ENCODE data around the gene LILRB4.
"Not testable (repeated sequence)": the region's sequence is repeated elsewhere in the genome, so short reads cannot be mapped to it uniquely, and the experiment has no call there.

Gene LILRB4

GRCh38 chr19:54630782-54631181 lies 32.0 kb upstream of the LILRB4 start:
- no peak overlapping the region for H3K9ac ChIP-seq (ENCODE audit: low read length)
- H3K27me3 ChIP-seq (replicated peaks; ENCODE audit: control insufficient read depth, insufficient read depth, low read length): no peaks in the 10 kb centered on the region
- no peak for DNase-seq (ENCODE audit: low read depth)
- no peaks in the 10 kb centered on the region for H3K9me3 ChIP-seq (ENCODE audit: control insufficient read depth, low read length)
- H3K4me1 ChIP-seq (ENCODE audit: control insufficient read depth, insufficient read depth, low read length): no peaks in the 10 kb centered on the region
- no peaks in the 10 kb centered on the region for H3K36me3 ChIP-seq (ENCODE audit: control insufficient read depth, insufficient read depth, low read length, severe bottlenecking)
- no peak overlapping the region for H3K4me3 ChIP-seq (ENCODE audit: low read length)

- H3K9me3 ChIP-seq (ENCODE audit: control insufficient read depth, low read length); H3K4me3 ChIP-seq (ENCODE audit: low read length); DNase-seq (ENCODE audit: low read depth); H3K36me3 ChIP-seq (ENCODE audit: control insufficient read depth, insufficient read depth, low read length, severe bottlenecking); H3K27me3 ChIP-seq (replicated peaks; ENCODE audit: control insufficient read depth, insufficient read depth, low read length); H3K9ac ChIP-seq (ENCODE audit: low read length); H3K4me1 ChIP-seq (ENCODE audit: control insufficient read depth, insufficient read depth, low read length): not testable (repeated sequence)
These were observed 31.1 kb upstream of the LILRB4 start for GRCh38 chr19:54631489-54632337.

GRCh38 chr19:54632517-54632916 lies 30.3 kb upstream of the LILRB4 start:
- H3K36me3 ChIP-seq (ENCODE audit: control insufficient read depth, insufficient read depth, low read length, severe bottlenecking); H3K4me3 ChIP-seq (ENCODE audit: low read length); H3K9me3 ChIP-seq (ENCODE audit: control insufficient read depth, low read length); H3K9ac ChIP-seq (ENCODE audit: low read length); H3K4me1 ChIP-seq (ENCODE audit: control insufficient read depth, insufficient read depth, low read length); DNase-seq (ENCODE audit: low read depth); H3K27me3 ChIP-seq (replicated peaks; ENCODE audit: control insufficient read depth, insufficient read depth, low read length): not testable (repeated sequence)

GRCh38 chr19:54633401-54633800 lies 29.4 kb upstream of the LILRB4 start:
- no peaks in the 10 kb centered on the region for H3K4me1 ChIP-seq (ENCODE audit: control insufficient read depth, insufficient read depth, low read length)
- no peak overlapping the region for H3K9ac ChIP-seq (ENCODE audit: low read length)
- no peak overlapping the region for H3K4me3 ChIP-seq (ENCODE audit: low read length)
- H3K27me3 ChIP-seq (replicated peaks; ENCODE audit: control insufficient read depth, insufficient read depth, low read length): no peaks in the 10 kb centered on the region
- no peaks in the 10 kb centered on the region for H3K36me3 ChIP-seq (ENCODE audit: control insufficient read depth, insufficient read depth, low read length, severe bottlenecking)
- no peak for DNase-seq (ENCODE audit: low read depth)
- no peaks in the 10 kb centered on the region for H3K9me3 ChIP-seq (ENCODE audit: control insufficient read depth, low read length)

GRCh38 chr19:54636081-54636480 lies 26.7 kb upstream of the LILRB4 start:
- H3K9me3 ChIP-seq (ENCODE audit: control insufficient read depth, low read length); H3K4me1 ChIP-seq (ENCODE audit: control insufficient read depth, insufficient read depth, low read length); H3K27me3 ChIP-seq (replicated peaks; ENCODE audit: control insufficient read depth, insufficient read depth, low read length); H3K9ac ChIP-seq (ENCODE audit: low read length); H3K4me3 ChIP-seq (ENCODE audit: low read length); H3K36me3 ChIP-seq (ENCODE audit: control insufficient read depth, insufficient read depth, low read length, severe bottlenecking); DNase-seq (ENCODE audit: low read depth): not testable (repeated sequence)

- DNase-seq (ENCODE audit: low read depth): no peak
- H3K9ac ChIP-seq (ENCODE audit: low read length): no peak overlapping the region
- H3K9me3 ChIP-seq (ENCODE audit: control insufficient read depth, low read length): no peaks in the 10 kb centered on the region
- no peaks in the 10 kb centered on the region for H3K4me1 ChIP-seq (ENCODE audit: control insufficient read depth, insufficient read depth, low read length)
- no peaks in the 10 kb centered on the region for H3K36me3 ChIP-seq (ENCODE audit: control insufficient read depth, insufficient read depth, low read length, severe bottlenecking)
- H3K4me3 ChIP-seq (ENCODE audit: low read length): no peak overlapping the region
- no peaks in the 10 kb centered on the region for H3K27me3 ChIP-seq (replicated peaks; ENCODE audit: control insufficient read depth, insufficient read depth, low read length)
These were observed 24.1 kb upstream of the LILRB4 start for GRCh38 chr19:54638683-54639082.

- H3K27me3 ChIP-seq (replicated peaks; ENCODE audit: control insufficient read depth, insufficient read depth, low read length); H3K9me3 ChIP-seq (ENCODE audit: control insufficient read depth, low read length); H3K36me3 ChIP-seq (ENCODE audit: control insufficient read depth, insufficient read depth, low read length, severe bottlenecking); DNase-seq (ENCODE audit: low read depth); H3K9ac ChIP-seq (ENCODE audit: low read length); H3K4me3 ChIP-seq (ENCODE audit: low read length); H3K4me1 ChIP-seq (ENCODE audit: control insufficient read depth, insufficient read depth, low read length): not testable (repeated sequence)
These were observed 19.8 kb upstream of the LILRB4 start for GRCh38 chr19:54642953-54643352.

- H3K27me3 ChIP-seq (replicated peaks; ENCODE audit: control insufficient read depth, insufficient read depth, low read length); H3K4me3 ChIP-seq (ENCODE audit: low read length); H3K9ac ChIP-seq (ENCODE audit: low read length); H3K9me3 ChIP-seq (ENCODE audit: control insufficient read depth, low read length); H3K4me1 ChIP-seq (ENCODE audit: control insufficient read depth, insufficient read depth, low read length); H3K36me3 ChIP-seq (ENCODE audit: control insufficient read depth, insufficient read depth, low read length, severe bottlenecking); DNase-seq (ENCODE audit: low read depth): not testable (repeated sequence)
These were observed 19.2 kb upstream of the LILRB4 start for GRCh38 chr19:54643583-54643982.

- no peak overlapping the region for H3K4me3 ChIP-seq (ENCODE audit: low read length)
- no peaks in the 10 kb centered on the region for H3K36me3 ChIP-seq (ENCODE audit: control insufficient read depth, insufficient read depth, low read length, severe bottlenecking)
- no peaks in the 10 kb centered on the region for H3K9me3 ChIP-seq (ENCODE audit: control insufficient read depth, low read length)
- no peaks in the 10 kb centered on the region for H3K4me1 ChIP-seq (ENCODE audit: control insufficient read depth, insufficient read depth, low read length)
- DNase-seq (ENCODE audit: low read depth): no peak
- peaks cover 5% of the 10 kb centered on the region for H3K27me3 ChIP-seq (replicated peaks; ENCODE audit: control insufficient read depth, insufficient read depth, low read length)
- H3K9ac ChIP-seq (ENCODE audit: low read length): no peak overlapping the region
These were observed 18.7 kb upstream of the LILRB4 start for GRCh38 chr19:54644056-54644455.

- DNase-seq (ENCODE audit: low read depth): no peak
- Histone ChIP-seq H3K4me3 (ENCODE audit: low read length) (no peak overlapping the region), H3K36me3 (ENCODE audit: control insufficient read depth, insufficient read depth, low read length, severe bottlenecking) (no peaks in the 10 kb centered on the region), H3K27me3 (replicated peaks; ENCODE audit: control insufficient read depth, insufficient read depth, low read length) (peaks cover 5% of the 10 kb centered on the region), H3K4me1 (ENCODE audit: control insufficient read depth, insufficient read depth, low read length) (no peaks in the 10 kb centered on the region), H3K9me3 (ENCODE audit: control insufficient read depth, low read length) (no peaks in the 10 kb centered on the region), H3K9ac (ENCODE audit: low read length) (no peak overlapping the region)
These were observed 16.4 kb upstream of the LILRB4 start for GRCh38 chr19:54646331-54646841.

- Histone ChIP-seq H3K4me1 (ENCODE audit: control insufficient read depth, insufficient read depth, low read length) (no peaks in the 10 kb centered on the region), H3K9me3 (ENCODE audit: control insufficient read depth, low read length) (no peaks in the 10 kb centered on the region), H3K9ac (ENCODE audit: low read length) (no peak overlapping the region), H3K4me3 (ENCODE audit: low read length) (no peak overlapping the region), H3K36me3 (ENCODE audit: control insufficient read depth, insufficient read depth, low read length, severe bottlenecking) (no peaks in the 10 kb centered on the region), H3K27me3 (replicated peaks; ENCODE audit: control insufficient read depth, insufficient read depth, low read length) (peaks cover 5% of the 10 kb centered on the region)
- DNase-seq (ENCODE audit: low read depth): no peak
These were observed 14.7 kb upstream of the LILRB4 start for GRCh38 chr19:54648129-54648528.

Data from adipocyte (in vitro differentiated cells).